GM18909 (cell line): ENCODE results near the gene LUC7L2.
"Not testable (repeated sequence)": the region's sequence is repeated elsewhere in the genome, so short reads cannot be mapped to it uniquely, and the experiment has no call there.

Experiments used
- ATAC-seq: cut with Tn5 transposase; IDR thresholded peaks from one replicate; pipeline ENCODE4 v1.9.1; 2021; ENCODE audit warnings: mild to moderate bottlenecking; ENCODE audit not compliant: unreplicated experiment, poor library complexity

LUC7L2 gene

GRCh38 chr7:139436806-139437205, 77.1 kb downstream of the LUC7L2 start:
- no peak for ATAC-seq

GRCh38 chr7:139439375-139439774, 79.7 kb downstream of the LUC7L2 start:
- ATAC-seq = no peak

GRCh38 chr7:139441961-139442360, 82.3 kb downstream of the LUC7L2 start:
- no peak for ATAC-seq

GRCh38 chr7:139446051-139446890, 86.6 kb downstream of the LUC7L2 start:
- no peak for ATAC-seq

GRCh38 chr7:139450851-139451250, 91.2 kb downstream of the LUC7L2 start:
- no peak for ATAC-seq

GRCh38 chr7:139451638-139452037, 91.9 kb downstream of the LUC7L2 start:
- no peak for ATAC-seq

- no peak for ATAC-seq
These were observed 93.4 kb downstream of the LUC7L2 start for GRCh38 chr7:139452958-139453672.

GRCh38 chr7:139453673-139454321, 94.1 kb downstream of the LUC7L2 start:
- no peak for ATAC-seq

GRCh38 chr7:139455789-139456188, 96.1 kb downstream of the LUC7L2 start:
- ATAC-seq = no peak

GRCh38 chr7:139456511-139456910, 96.8 kb downstream of the LUC7L2 start:
- ATAC-seq = no peak

- no peak for ATAC-seq
These were observed 97.7 kb downstream of the LUC7L2 start for GRCh38 chr7:139457153-139457946.

- ATAC-seq = not testable (repeated sequence)
These were observed 103.7 kb downstream of the LUC7L2 start for GRCh38 chr7:139463421-139463820.

GRCh38 chr7:139464511-139464910, 104.8 kb downstream of the LUC7L2 start:
- ATAC-seq = not testable (repeated sequence)

GRCh38 chr7:139465072-139465471, 105.4 kb downstream of the LUC7L2 start:
- ATAC-seq = not testable (repeated sequence)

- not testable (repeated sequence) for ATAC-seq
These were observed 108.0 kb downstream of the LUC7L2 start for GRCh38 chr7:139467729-139468128.

GRCh38 chr7:139468281-139468680, 108.6 kb downstream of the LUC7L2 start:
- ATAC-seq = not testable (repeated sequence)

GRCh38 chr7:139471740-139472353, 112.2 kb downstream of the LUC7L2 start:
- ATAC-seq = no peak
